HL-60 (cell line): Measurements from ENCODE around the gene NFYA.

Experiments
- DNase-seq, 2 experiments: peaks; one replicate each; pipeline ENCODE4 v3.0.0-alpha.2; 2010 to 2020; ENCODE audit warnings: low read depth in 1 of 2, low spot score in 1 of 2
- H3K27ac ChIP-seq: fragments of 250-450 bp; sonication (Bioruptor Pico); replicated peaks from 2 replicates; pipeline ENCODE4 v1.5.1; 2020; ENCODE audit warnings: mild to moderate bottlenecking, moderate library complexity
- H3K27me3 ChIP-seq: fragments of 250-450 bp; sonication (Bioruptor Pico); 2 replicates; pipeline ENCODE4 v1.5.1; 2021; ENCODE audit warnings: mild to moderate bottlenecking, moderate library complexity; ENCODE audit not compliant: insufficient read depth, poor library complexity, severe bottlenecking
- H3K4me3 ChIP-seq: replicated peaks from 2 replicates; pipeline ENCODE4 v1.5.1; 2011; ENCODE audit warnings: mild to moderate bottlenecking, control low read depth, low read length; ENCODE audit not compliant: insufficient read depth
- CTCF ChIP-seq: IDR thresholded peaks from one replicate; pipeline ENCODE4 v1.5.1; 2011; ENCODE audit warnings: low read length, control low read depth, inconsistent platforms; ENCODE audit not compliant: insufficient read depth
- GABPA ChIP-seq: IDR thresholded peaks from 2 replicates; pipeline ENCODE4 v1.6.1; 2012; ENCODE audit warnings: low read depth
- POLR2AphosphoS5 ChIP-seq: IDR thresholded peaks from 2 replicates; pipeline ENCODE4 v1.6.1; 2012; ENCODE audit warnings: low read depth
- REST ChIP-seq: IDR thresholded peaks from 2 replicates; pipeline ENCODE4 v1.6.1; 2012; ENCODE audit warnings: low read depth; ENCODE audit not compliant: insufficient replicate concordance
- SPI1 ChIP-seq: IDR thresholded peaks from 2 replicates; pipeline ENCODE4 v1.6.1; 2012; ENCODE audit warnings: low read depth, mild to moderate bottlenecking, borderline replicate concordance

Gene NFYA

GRCh38 chr6:41055149-41055548, 17.6 kb upstream of the NFYA start:
- H3K27ac ChIP-seq: no peak overlapping the region
- no peak for DNase-seq
- no peaks in the 10 kb centered on the region for H3K27me3 ChIP-seq
- TF ChIP-seq REST: no peak
- no peak overlapping the region for H3K4me3 ChIP-seq

- H3K27me3 ChIP-seq: no peaks in the 10 kb centered on the region
- TF ChIP-seq REST: no peak
- TF ChIP-seq GABPA: no peak
- no peak for TF ChIP-seq CTCF
- no peak overlapping the region for H3K4me3 ChIP-seq
- no peak overlapping the region for H3K27ac ChIP-seq
- DNase-seq: no peak
Observed at GRCh38 chr6:41056768-41057490, 15.8 kb upstream of the NFYA start.

GRCh38 chr6:41058783-41059181, 14.0 kb upstream of the NFYA start:
- no peak for DNase-seq
- no peak overlapping the region for H3K27ac ChIP-seq
- no peak for TF ChIP-seq POLR2AphosphoS5
- no peak for TF ChIP-seq SPI1
- TF ChIP-seq GABPA: no peak
- H3K4me3 ChIP-seq: no peak overlapping the region
- no peaks in the 10 kb centered on the region for H3K27me3 ChIP-seq

GRCh38 chr6:41059556-41059955, 13.2 kb upstream of the NFYA start:
- DNase-seq: no peak
- H3K4me3 ChIP-seq: no peak overlapping the region

More at GRCh38 chr6:41059556-41059955, 13.2 kb upstream of the NFYA start:
- Histone ChIP-seq H3K27me3 (no peaks in the 10 kb centered on the region), H3K27ac (no peak overlapping the region)
- TF ChIP-seq GABPA: no peak
- no peak for TF ChIP-seq CTCF
- TF ChIP-seq POLR2AphosphoS5: no peak
- no peak for TF ChIP-seq SPI1
- TF ChIP-seq REST: no peak
